D721Med (cell line): ENCODE results near the gene DMGDH.
A peak's percentile ranks its signal among the peaks of the same experiment; 100 is the strongest.

Experiments used
- DNase-seq: peaks from one replicate; pipeline ENCODE4 v3.0.0; 2011; ENCODE audit warnings: low spot score; ENCODE audit not compliant: insufficient read length
- FAIRE-seq: peaks from 2 replicates; lab custom pipeline; 2011; peaks lifted over from hg19 to GRCh38; lab: Jason Lieb, UNC
- CTCF ChIP-seq: IDR thresholded peaks from 2 replicates; pipeline ENCODE4 v1.5.1; 2012; ENCODE audit warnings: mild to moderate bottlenecking, control low read depth; ENCODE audit not compliant: insufficient read depth; ENCODE audit errors: missing control alignments

DMGDH gene

GRCh38 chr5:79069488-79070349, at the start of gene DMGDH, which contains the start of gene BHMT2:
Gene DMGDH (minus strand): TSS chr5:79069674. CDS start chr5:79069620, 54 bp downstream.
Gene BHMT2 (plus strand): TSS chr5:79069767. CDS start chr5:79069783, 16 bp downstream.
- no peak for TF ChIP-seq CTCF
- no peak for FAIRE-seq
- no peak for DNase-seq

GRCh38 chr5:79112703-79113058, 43.2 kb upstream of the DMGDH start:
- TF ChIP-seq CTCF = no peak
- DNase-seq = no peak
- no peak for FAIRE-seq

- TF ChIP-seq CTCF = no peak
- FAIRE-seq (no peak), DNase-seq (no peak)
Measured at GRCh38 chr5:79111960-79112702, 42.7 kb upstream of the DMGDH start.

- no peak for DNase-seq
- TF ChIP-seq CTCF = no peak
- no peak for FAIRE-seq
Measured at GRCh38 chr5:79111387-79111959, 42.0 kb upstream of the DMGDH start, which contains the start of gene BHMT. Gene BHMT (plus strand): TSS chr5:79111809. CDS start chr5:79111886, 77 bp downstream.

- FAIRE-seq (no peak), DNase-seq (peak; percentile 26)
- TF ChIP-seq CTCF = peak; percentile 35
Measured at GRCh38 chr5:79109527-79110492, 40.3 kb upstream of the DMGDH start.

GRCh38 chr5:79108792-79109191, 39.3 kb upstream of the DMGDH start:
- DNase-seq (no peak), FAIRE-seq (no peak)

More at GRCh38 chr5:79108792-79109191, 39.3 kb upstream of the DMGDH start:
- no peak for TF ChIP-seq CTCF
